ENCODE results near the gene RAPGEF6.

The RAPGEF6 gene

DNA sequence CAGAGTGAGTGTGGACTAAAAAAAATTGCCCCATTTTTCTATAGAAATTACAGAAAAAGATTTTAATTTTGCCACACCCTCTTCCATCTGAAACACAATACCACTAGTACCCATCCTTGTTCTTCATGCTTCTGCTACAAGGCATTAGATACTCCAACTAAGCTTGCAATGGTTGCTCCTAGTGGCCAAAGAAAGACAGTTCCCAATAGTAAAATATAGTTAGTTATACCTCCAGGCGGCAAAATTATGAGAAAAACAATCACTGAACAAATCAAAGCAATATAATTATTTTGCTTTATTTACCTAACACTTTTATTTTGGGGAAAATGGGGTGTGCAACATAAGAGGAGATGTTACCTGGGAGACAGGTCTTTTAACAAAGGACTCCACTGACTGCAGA lies 101.2 kb downstream of the RAPGEF6 start:
- H3K4me1 ChIP-seq (ENCODE audit: control insufficient read depth, insufficient read depth, low read length): peaks cover 43% of the 10 kb centered on the region
- H3K27ac ChIP-seq (ENCODE audit: extremely low read depth, low read depth, low read length): no peak overlapping the region
- TF ChIP-seq, protein P1, sequence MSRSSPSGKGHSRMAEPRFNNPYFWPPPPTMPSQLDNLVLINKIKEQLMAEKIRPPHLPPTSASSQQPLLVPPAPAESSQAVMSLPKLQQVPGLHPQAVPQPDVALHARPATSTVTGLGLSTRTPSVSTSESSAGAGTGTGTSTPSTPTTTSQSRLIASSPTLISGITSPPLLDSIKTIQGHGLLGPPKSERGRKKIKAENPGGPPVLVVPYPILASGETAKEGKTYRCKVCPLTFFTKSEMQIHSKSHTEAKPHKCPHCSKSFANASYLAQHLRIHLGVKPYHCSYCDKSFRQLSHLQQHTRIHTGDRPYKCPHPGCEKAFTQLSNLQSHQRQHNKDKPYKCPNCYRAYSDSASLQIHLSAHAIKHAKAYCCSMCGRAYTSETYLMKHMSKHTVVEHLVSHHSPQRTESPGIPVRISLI (tag by site-specific recombination; IDR thresholded peaks at IDR 0.05): no peak
- TF ChIP-seq, protein P2, sequence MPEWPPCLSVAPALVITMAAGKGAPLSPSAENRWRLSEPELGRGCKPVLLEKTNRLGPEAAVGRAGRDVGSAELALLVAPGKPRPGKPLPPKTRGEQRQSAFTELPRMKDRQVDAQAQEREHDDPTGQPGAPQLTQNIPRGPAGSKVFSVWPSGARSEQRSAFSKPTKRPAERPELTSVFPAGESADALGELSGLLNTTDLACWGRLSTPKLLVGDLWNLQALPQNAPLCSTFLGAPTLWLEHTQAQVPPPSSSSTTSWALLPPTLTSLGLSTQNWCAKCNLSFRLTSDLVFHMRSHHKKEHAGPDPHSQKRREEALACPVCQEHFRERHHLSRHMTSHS (tag by site-specific recombination; IDR thresholded peaks at IDR 0.05): no peak
- TF ChIP-seq ZNF112 (tag by site-specific recombination; IDR thresholded peaks at IDR 0.05) (no peak), ZNF544 (tag by site-specific recombination; IDR thresholded peaks at IDR 0.05) (no peak), HOXA7 (CRISPR knock-in tag; IDR thresholded peaks at IDR 0.05; ENCODE audit: borderline replicate concordance) (no peak), ZNF146 (tag by site-specific recombination; IDR thresholded peaks at IDR 0.05) (no peak), PRDM6 (tag by site-specific recombination; IDR thresholded peaks at IDR 0.05) (0 out of 2 replicates have a peak, but pooled peaks have one; percentile 5)
- H3K36me3 ChIP-seq (ENCODE audit: control insufficient read depth in 2 of 2, insufficient read depth in 1 of 2, low read length in 2 of 2): no peaks in the 10 kb centered on the region
- no peaks in the 10 kb centered on the region for H3K9me3 ChIP-seq (ENCODE audit: control insufficient read depth, insufficient read depth, low read depth, low read length)
- H3K4me3 ChIP-seq (ENCODE audit: low read depth, low read length): no peak overlapping the region
- POLR2A ChIA-PET: no interaction called here
- CTCF ChIA-PET: interaction anchor here (1.0 to 1.6 kb wide), 3 partner anchors 12 to 180 kb away, joined by 3 to 4 read pairs (median 3); no protein-coding TSS in a partner anchor

DNA sequence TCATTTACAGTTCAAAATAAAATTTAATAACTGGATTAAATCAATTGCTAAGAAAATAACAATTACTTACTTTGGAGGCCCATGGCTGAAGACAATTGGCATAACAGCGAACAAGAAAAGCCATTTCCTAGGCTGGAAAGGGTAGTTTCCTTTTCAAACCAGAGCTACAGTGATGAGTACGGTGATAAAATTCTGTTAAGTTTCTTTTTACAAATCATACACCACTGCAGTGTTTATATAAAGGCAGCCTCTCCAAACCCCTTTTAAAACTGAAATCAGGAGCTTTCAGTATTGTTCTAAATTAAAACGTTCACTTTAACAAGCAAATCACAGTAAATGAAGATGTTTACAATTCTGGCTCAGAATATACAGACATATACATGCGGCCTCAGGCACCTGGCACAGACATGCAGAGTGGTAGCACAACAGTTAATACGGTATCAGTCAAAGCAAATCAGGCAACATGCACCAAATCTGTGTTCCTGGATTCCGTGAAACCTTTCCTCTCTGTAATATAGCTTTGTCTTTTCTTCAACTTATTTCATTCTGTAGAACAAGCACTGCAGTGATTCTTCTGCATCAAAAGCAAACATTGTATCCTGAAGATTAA lies 102.9 kb downstream of the RAPGEF6 start:
- ChIA-PET CTCF (interaction anchor here (0.7 to 1.0 kb wide), 3 partner anchors 12 to 660 kb away, joined by 3 to 4 read pairs (median 3); no protein-coding TSS in a partner anchor), POLR2A (interaction anchor here (0.7 kb wide), 1 partner anchor 19 kb away, joined by 4 read pairs; no protein-coding TSS in a partner anchor)
- TF ChIP-seq ZBTB6 (tag by site-specific recombination; IDR thresholded peaks at IDR 0.05) (no peak), PRDM6 (tag by site-specific recombination; IDR thresholded peaks at IDR 0.05) (peak; percentile 27), ZNF214 (tag by site-specific recombination; IDR thresholded peaks at IDR 0.05; ENCODE audit: borderline replicate concordance) (no peak), ZNF133 (tag by site-specific recombination; IDR thresholded peaks at IDR 0.05) (no peak), RBAK (tag by site-specific recombination; IDR thresholded peaks at IDR 0.05) (no peak), ZFP41 (tag by site-specific recombination; IDR thresholded peaks at IDR 0.05; ENCODE audit: borderline replicate concordance) (no peak), ZNF558 (tag by site-specific recombination; IDR thresholded peaks at IDR 0.05) (no peak), GFI1B (tag by site-specific recombination; IDR thresholded peaks at IDR 0.05) (peak; percentile 83; the same call in 1 of the 2 replicates), ZSCAN30 (tag by site-specific recombination; IDR thresholded peaks at IDR 0.05) (peak; percentile 35; the same call in 1 of the 2 replicates), ZBTB20 (tag by site-specific recombination; IDR thresholded peaks at IDR 0.05) (peak; percentile 21; the same call in 1 of the 2 replicates)
- TF ChIP-seq, protein P3, sequence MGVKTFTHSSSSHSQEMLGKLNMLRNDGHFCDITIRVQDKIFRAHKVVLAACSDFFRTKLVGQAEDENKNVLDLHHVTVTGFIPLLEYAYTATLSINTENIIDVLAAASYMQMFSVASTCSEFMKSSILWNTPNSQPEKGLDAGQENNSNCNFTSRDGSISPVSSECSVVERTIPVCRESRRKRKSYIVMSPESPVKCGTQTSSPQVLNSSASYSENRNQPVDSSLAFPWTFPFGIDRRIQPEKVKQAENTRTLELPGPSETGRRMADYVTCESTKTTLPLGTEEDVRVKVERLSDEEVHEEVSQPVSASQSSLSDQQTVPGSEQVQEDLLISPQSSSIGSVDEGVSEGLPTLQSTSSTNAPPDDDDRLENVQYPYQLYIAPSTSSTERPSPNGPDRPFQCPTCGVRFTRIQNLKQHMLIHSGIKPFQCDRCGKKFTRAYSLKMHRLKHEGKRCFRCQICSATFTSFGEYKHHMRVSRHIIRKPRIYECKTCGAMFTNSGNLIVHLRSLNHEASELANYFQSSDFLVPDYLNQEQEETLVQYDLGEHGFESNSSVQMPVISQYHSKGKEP (tag by site-specific recombination; IDR thresholded peaks at IDR 0.05): peak; percentile 6; the same call in 1 of the 2 replicates
- peaks cover 43% of the 10 kb centered on the region for H3K4me1 ChIP-seq (ENCODE audit: control insufficient read depth, insufficient read depth, low read length)
- no peaks in the 10 kb centered on the region for H3K36me3 ChIP-seq (ENCODE audit: control insufficient read depth in 2 of 2, insufficient read depth in 1 of 2, low read length in 2 of 2)
- no peak overlapping the region for H3K27ac ChIP-seq (ENCODE audit: extremely low read depth, low read depth, low read length)
- no peaks in the 10 kb centered on the region for H3K9me3 ChIP-seq (ENCODE audit: control insufficient read depth, insufficient read depth, low read depth, low read length)
- H3K4me3 ChIP-seq (ENCODE audit: low read depth, low read length): no peak overlapping the region

All from HEK293 (cell line).